ENCODE results near the gene MAP3K5. TPM values are rescaled to one million over a fixed set of nuclear protein-coding genes. Genes with fewer than 3 reads are reported as not detected.

The MAP3K5 gene
- total and polyA plus RNA-seq, 9 of the 15 experiments (the other 6 are each of a cell fraction or from before 2014, with no cell fraction given), result 2.2 to 13.0 (median 9.9) TPM

DNA sequence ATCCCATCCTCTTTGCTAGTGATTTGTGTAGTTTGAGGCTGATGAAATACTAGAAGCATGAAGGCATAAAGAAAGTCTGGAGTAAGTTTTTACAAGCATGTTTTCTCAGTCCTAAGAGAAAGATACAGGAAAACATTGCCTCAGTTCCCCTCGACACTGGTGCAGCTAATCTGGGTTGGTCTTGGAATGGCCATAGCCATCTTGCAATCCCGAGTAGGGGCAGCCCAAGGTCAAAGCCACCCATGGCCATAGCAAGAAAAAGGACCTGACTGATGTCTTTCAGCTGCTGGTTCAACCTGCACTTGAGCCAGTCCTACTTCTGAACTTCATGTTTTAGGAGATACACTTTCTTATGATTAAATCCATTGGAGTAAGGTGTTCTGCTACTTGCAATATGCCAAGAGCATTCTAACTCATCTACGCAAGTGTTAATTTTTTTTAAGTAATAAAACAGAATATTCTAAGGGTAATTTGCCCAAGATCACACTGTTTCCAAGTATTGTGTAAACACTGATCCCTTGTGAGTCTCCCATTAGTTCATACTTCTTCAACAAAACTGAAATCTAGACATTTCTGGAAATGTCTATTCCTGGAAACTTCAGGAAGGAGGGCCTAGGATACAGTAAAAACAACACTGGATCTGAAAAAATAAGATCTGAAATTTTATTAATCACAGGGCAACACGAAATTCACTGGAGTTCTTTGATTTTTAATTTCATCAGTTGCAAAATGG lies 108.9 kb downstream of the MAP3K5 start:
- TF ChIP-seq MAFK (IDR thresholded peaks at IDR 0.05; ENCODE audit: low read length) (no peak), SRSF3 (IDR thresholded peaks at IDR 0.05; ENCODE audit: insufficient read depth, low read length) (no peak), RBM14 (IDR thresholded peaks at IDR 0.05; ENCODE audit: borderline replicate concordance, insufficient read depth, low read depth, low read length) (no peak), ZNF699 (CRISPR knock-in tag; IDR thresholded peaks at IDR 0.05; ENCODE audit: insufficient replicate concordance) (no peak), MTA1 (IDR thresholded peaks at IDR 0.05; ENCODE audit: borderline replicate concordance) (no peak), KHSRP (IDR thresholded peaks at IDR 0.05) (no peak)
- TF ChIP-seq, protein P1, sequence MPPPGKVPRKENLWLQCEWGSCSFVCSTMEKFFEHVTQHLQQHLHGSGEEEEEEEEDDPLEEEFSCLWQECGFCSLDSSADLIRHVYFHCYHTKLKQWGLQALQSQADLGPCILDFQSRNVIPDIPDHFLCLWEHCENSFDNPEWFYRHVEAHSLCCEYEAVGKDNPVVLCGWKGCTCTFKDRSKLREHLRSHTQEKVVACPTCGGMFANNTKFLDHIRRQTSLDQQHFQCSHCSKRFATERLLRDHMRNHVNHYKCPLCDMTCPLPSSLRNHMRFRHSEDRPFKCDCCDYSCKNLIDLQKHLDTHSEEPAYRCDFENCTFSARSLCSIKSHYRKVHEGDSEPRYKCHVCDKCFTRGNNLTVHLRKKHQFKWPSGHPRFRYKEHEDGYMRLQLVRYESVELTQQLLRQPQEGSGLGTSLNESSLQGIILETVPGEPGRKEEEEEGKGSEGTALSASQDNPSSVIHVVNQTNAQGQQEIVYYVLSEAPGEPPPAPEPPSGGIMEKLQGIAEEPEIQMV (tag; conservative IDR thresholded peaks at IDR 0.05; ENCODE audit: low read depth), result no peak
- TF ChIP-seq, protein P2, sequence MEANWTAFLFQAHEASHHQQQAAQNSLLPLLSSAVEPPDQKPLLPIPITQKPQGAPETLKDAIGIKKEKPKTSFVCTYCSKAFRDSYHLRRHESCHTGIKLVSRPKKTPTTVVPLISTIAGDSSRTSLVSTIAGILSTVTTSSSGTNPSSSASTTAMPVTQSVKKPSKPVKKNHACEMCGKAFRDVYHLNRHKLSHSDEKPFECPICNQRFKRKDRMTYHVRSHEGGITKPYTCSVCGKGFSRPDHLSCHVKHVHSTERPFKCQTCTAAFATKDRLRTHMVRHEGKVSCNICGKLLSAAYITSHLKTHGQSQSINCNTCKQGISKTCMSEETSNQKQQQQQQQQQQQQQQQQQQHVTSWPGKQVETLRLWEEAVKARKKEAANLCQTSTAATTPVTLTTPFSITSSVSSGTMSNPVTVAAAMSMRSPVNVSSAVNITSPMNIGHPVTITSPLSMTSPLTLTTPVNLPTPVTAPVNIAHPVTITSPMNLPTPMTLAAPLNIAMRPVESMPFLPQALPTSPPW (CRISPR knock-in tag; IDR thresholded peaks at IDR 0.05), result no peak
- TF ChIP-seq, protein P3, sequence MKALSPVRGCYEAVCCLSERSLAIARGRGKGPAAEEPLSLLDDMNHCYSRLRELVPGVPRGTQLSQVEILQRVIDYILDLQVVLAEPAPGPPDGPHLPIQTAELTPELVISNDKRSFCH (CRISPR knock-in tag; IDR thresholded peaks at IDR 0.05), result no peak
- TF ChIP-seq, protein P3 (tag; IDR thresholded peaks at IDR 0.05), result no peak
- TF ChIP-seq, protein P4, sequence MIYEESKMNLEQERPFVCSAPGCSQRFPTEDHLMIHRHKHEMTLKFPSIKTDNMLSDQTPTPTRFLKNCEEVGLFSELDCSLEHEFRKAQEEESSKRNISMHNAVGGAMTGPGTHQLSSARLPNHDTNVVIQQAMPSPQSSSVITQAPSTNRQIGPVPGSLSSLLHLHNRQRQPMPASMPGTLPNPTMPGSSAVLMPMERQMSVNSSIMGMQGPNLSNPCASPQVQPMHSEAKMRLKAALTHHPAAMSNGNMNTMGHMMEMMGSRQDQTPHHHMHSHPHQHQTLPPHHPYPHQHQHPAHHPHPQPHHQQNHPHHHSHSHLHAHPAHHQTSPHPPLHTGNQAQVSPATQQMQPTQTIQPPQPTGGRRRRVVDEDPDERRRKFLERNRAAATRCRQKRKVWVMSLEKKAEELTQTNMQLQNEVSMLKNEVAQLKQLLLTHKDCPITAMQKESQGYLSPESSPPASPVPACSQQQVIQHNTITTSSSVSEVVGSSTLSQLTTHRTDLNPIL (CRISPR knock-in tag; IDR thresholded peaks at IDR 0.05), result no peak
- TF ChIP-seq, protein P5, sequence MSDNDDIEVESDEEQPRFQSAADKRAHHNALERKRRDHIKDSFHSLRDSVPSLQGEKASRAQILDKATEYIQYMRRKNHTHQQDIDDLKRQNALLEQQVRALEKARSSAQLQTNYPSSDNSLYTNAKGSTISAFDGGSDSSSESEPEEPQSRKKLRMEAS (CRISPR knock-in tag; IDR thresholded peaks at IDR 0.05), result no peak
- TF ChIP-seq, protein P6, sequence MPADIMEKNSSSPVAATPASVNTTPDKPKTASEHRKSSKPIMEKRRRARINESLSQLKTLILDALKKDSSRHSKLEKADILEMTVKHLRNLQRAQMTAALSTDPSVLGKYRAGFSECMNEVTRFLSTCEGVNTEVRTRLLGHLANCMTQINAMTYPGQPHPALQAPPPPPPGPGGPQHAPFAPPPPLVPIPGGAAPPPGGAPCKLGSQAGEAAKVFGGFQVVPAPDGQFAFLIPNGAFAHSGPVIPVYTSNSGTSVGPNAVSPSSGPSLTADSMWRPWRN (IDR thresholded peaks at IDR 0.05; ENCODE audit: low read depth), result no peak
- no peak for FAIRE-seq
- H3K79me2 ChIP-seq (ENCODE audit: control insufficient read depth, insufficient read depth, low read length), result no peaks in the 10 kb centered on the region
- H3K27ac ChIP-seq (ENCODE audit: extremely low read depth, low read depth, low read length), result no peak overlapping the region
- 39% methylated on average over 4 of the region's 4 CpGs for WGBS (ENCODE audit: insufficient coverage, low coverage, missing lambda C conversion rate)
- no peaks in the 10 kb centered on the region; the same call in 1 of the 3 replicates for H3K36me3 ChIP-seq (ENCODE audit: control insufficient read depth, insufficient read depth, low read length)
- H3K9ac ChIP-seq (ENCODE audit: insufficient read depth in 1 of 2, low read depth in 2 of 2, low read length in 2 of 2), result no peak overlapping the region
- in situ Hi-C loops (cut with MboI), result no loop called here
- ChIA-PET CTCF (ENCODE audit: low intra/inter-chr PET ratio) (no interaction called here), POLR2A (interaction anchor here (0.7 kb wide), 1 partner anchor 1217 kb away, joined by 3 read pairs; no protein-coding TSS in a partner anchor)
- BruUV-seq (replicated peaks), result no TSS peak
- no peaks in the 10 kb centered on the region for H3K27me3 ChIP-seq (ENCODE audit: control insufficient read depth in 2 of 2, insufficient read depth in 2 of 2, low read length in 2 of 2)
- H2AFZ ChIP-seq (ENCODE audit: low read depth, low read length), result no peak overlapping the region
- no peak overlapping the region for H3K4me3 ChIP-seq
- intact Hi-C loops (cut with micrococcal nuclease), result no loop called here
- no peaks in the 10 kb centered on the region for H3K4me1 ChIP-seq (replicated peaks in 1 of 2; ENCODE audit: control insufficient read depth in 2 of 2, insufficient read depth in 2 of 2, low read length in 2 of 2)
- no peaks in the 10 kb centered on the region for H4K20me1 ChIP-seq (replicated peaks; ENCODE audit: control insufficient read depth, insufficient read depth, low read length)
- H3K4me2 ChIP-seq (ENCODE audit: insufficient read depth, low read length), result no peak overlapping the region
- no peak for ATAC-seq
- no peak for DNase-seq (ENCODE audit: extremely low read depth in 1 of 4, low spot score in 3 of 4)
- no peaks in the 10 kb centered on the region for H3K9me1 ChIP-seq (ENCODE audit: control insufficient read depth, insufficient read depth, low read length)
- no peaks in the 10 kb centered on the region for H3K9me3 ChIP-seq (replicated peaks; ENCODE audit: control insufficient read depth, insufficient read depth, low read depth, low read length)
